H9 (cell line): ENCODE measurements around the gene DSCAM. TPM values are rescaled to one million over a fixed set of nuclear protein-coding genes. Genes with fewer than 3 reads are reported as not detected.

Source experiments
- DNase-seq: peaks from one replicate; pipeline ENCODE4 v3.0.0-alpha.2; 2017
- H2AFZ ChIP-seq: one replicate; pipeline ENCODE4 v1.6.1; 2013; ENCODE audit warnings: mild to moderate bottlenecking, low read length, control low read depth, moderate library complexity
- H2AK5ac ChIP-seq: 2 replicates; pipeline ENCODE4 v1.6.1; 2013; ENCODE audit warnings: low read length, control low read depth, mixed read lengths; ENCODE audit not compliant: insufficient read length
- H2BK120ac ChIP-seq: one replicate; pipeline ENCODE4 v1.6.1; 2013; ENCODE audit warnings: low read depth, mild to moderate bottlenecking, low read length, control low read depth, inconsistent platforms; ENCODE audit not compliant: poor library complexity, severe bottlenecking
- H2BK12ac ChIP-seq: 2 replicates; pipeline ENCODE4 v1.6.1; 2013; ENCODE audit warnings: low read length, control low read depth, mixed read lengths, low read depth; ENCODE audit not compliant: insufficient read length
- H2BK15ac ChIP-seq: 2 replicates; pipeline ENCODE4 v1.6.1; 2013; ENCODE audit warnings: low read depth, low read length, control low read depth
- H2BK20ac ChIP-seq: one replicate; pipeline ENCODE4 v1.6.1; 2013; ENCODE audit warnings: low read depth, mild to moderate bottlenecking, low read length, control low read depth, inconsistent platforms; ENCODE audit not compliant: poor library complexity, severe bottlenecking
- H2BK5ac ChIP-seq: 2 replicates; pipeline ENCODE4 v1.6.1; 2013; ENCODE audit warnings: low read length, control low read depth, mixed read lengths; ENCODE audit not compliant: insufficient read length
- H3K14ac ChIP-seq: 2 replicates; pipeline ENCODE4 v1.6.1; 2013; ENCODE audit warnings: low read length, control low read depth; ENCODE audit not compliant: insufficient read depth
- H3K18ac ChIP-seq: 2 replicates; pipeline ENCODE4 v1.6.1; 2013; ENCODE audit warnings: low read depth, mild to moderate bottlenecking, mixed read lengths, low read length, control low read depth; ENCODE audit not compliant: insufficient read length
- H3K23ac ChIP-seq: 2 replicates; pipeline ENCODE4 v1.6.1; 2013; ENCODE audit warnings: low read length, control low read depth, mixed read lengths, low read depth; ENCODE audit not compliant: insufficient read length
- H3K23me2 ChIP-seq: 2 replicates; pipeline ENCODE4 v1.6.1; 2013; ENCODE audit warnings: low read depth, mild to moderate bottlenecking, mixed read lengths, low read length, control low read depth; ENCODE audit not compliant: insufficient read length, poor library complexity, severe bottlenecking
- H3K27ac ChIP-seq: 2 replicates; pipeline ENCODE4 v1.5.1; 2013; ENCODE audit warnings: low read length, control low read depth, mixed read lengths, low read depth; ENCODE audit not compliant: insufficient read length
- H3K27me3 ChIP-seq: 2 replicates; pipeline ENCODE4 v1.6.1; 2013; ENCODE audit warnings: low read length, control low read depth, inconsistent platforms; ENCODE audit not compliant: insufficient read depth
- H3K4ac ChIP-seq: 2 replicates; pipeline ENCODE4 v1.6.1; 2013; ENCODE audit warnings: low read depth, mild to moderate bottlenecking, control low read depth, inconsistent platforms, low read length, moderate library complexity
- H3K4me1 ChIP-seq: 2 replicates; pipeline ENCODE4 v1.6.1; 2013; ENCODE audit warnings: low read length, control low read depth, inconsistent platforms; ENCODE audit not compliant: insufficient read depth
- H3K4me2 ChIP-seq: 2 replicates; pipeline ENCODE4 v1.6.1; 2013; ENCODE audit warnings: low read length, control low read depth, mixed read lengths; ENCODE audit not compliant: insufficient read length, insufficient read depth
- H3K56ac ChIP-seq: 2 replicates; pipeline ENCODE4 v1.6.1; 2013; ENCODE audit warnings: low read depth, mild to moderate bottlenecking, mixed read lengths, low read length, control low read depth; ENCODE audit not compliant: insufficient read length
- H3K79me1 ChIP-seq: 2 replicates; pipeline ENCODE4 v1.6.1; 2013; ENCODE audit warnings: low read depth, mild to moderate bottlenecking, moderate library complexity, low read length, control low read depth, inconsistent platforms; ENCODE audit not compliant: insufficient read depth, poor library complexity, severe bottlenecking
- H3K79me2 ChIP-seq: 2 replicates; pipeline ENCODE4 v1.6.1; 2013; ENCODE audit warnings: low read length, control low read depth, inconsistent platforms; ENCODE audit not compliant: insufficient read depth
- H3K9ac ChIP-seq: 2 replicates; pipeline ENCODE4 v1.6.1; 2013; ENCODE audit warnings: low read length, control low read depth, mixed read lengths; ENCODE audit not compliant: insufficient read length; ENCODE audit errors: extremely low read depth
- H3K9me3 ChIP-seq: one replicate; pipeline ENCODE4 v1.6.1; 2013; ENCODE audit warnings: low read depth, low read length, inconsistent platforms; ENCODE audit not compliant: control insufficient read depth
- H3T11ph ChIP-seq: one replicate; pipeline ENCODE4 v1.6.1; 2013; ENCODE audit warnings: mild to moderate bottlenecking, low read length, control low read depth, inconsistent platforms
- H4K20me1 ChIP-seq: one replicate; pipeline ENCODE4 v1.6.1; 2013; ENCODE audit not compliant: control insufficient read depth, insufficient read length, insufficient read depth
- H4K5ac ChIP-seq: 2 replicates; pipeline ENCODE4 v1.6.1; 2013; ENCODE audit warnings: low read depth, mild to moderate bottlenecking, mixed read lengths, low read length, control low read depth; ENCODE audit not compliant: insufficient read length
- H4K8ac ChIP-seq: replicated peaks from 2 replicates; pipeline ENCODE4 v1.6.1; 2013; ENCODE audit warnings: low read length, control low read depth, mixed read lengths, low read depth; ENCODE audit not compliant: insufficient read length
- H4K91ac ChIP-seq: 2 replicates; pipeline ENCODE4 v1.6.1; 2013; ENCODE audit warnings: low read depth, mild to moderate bottlenecking, moderate library complexity, mixed read lengths, low read length, control low read depth; ENCODE audit not compliant: insufficient read length
- H3K27ac Mint-ChIP-seq, 3 experiments: 2 replicates in 2 of 3; 3 replicates in 1 of 3; pipeline ENCODE4 v1.8.0; 2020 to 2021; ENCODE audit warnings: mixed read lengths in 3 of 3, mild to moderate bottlenecking in 1 of 3, moderate library complexity in 1 of 3
- H3K27me3 Mint-ChIP-seq: 2 replicates; pipeline ENCODE4 v1.8.0; 2021; ENCODE audit warnings: low read depth, mild to moderate bottlenecking, moderate library complexity, mixed read lengths
- H3K36me3 Mint-ChIP-seq, 3 experiments: 2 replicates in 2 of 3; 3 replicates in 1 of 3; pipeline ENCODE4 v1.8.0; 2020 to 2021; ENCODE audit warnings: low read depth in 3 of 3, mixed read lengths in 3 of 3; ENCODE audit not compliant: insufficient read depth in 1 of 3
- H3K4me1 Mint-ChIP-seq, 2 experiments: 2 replicates each; pipeline ENCODE4 v1.8.0; 2020; ENCODE audit warnings: mixed read lengths in 2 of 2
- H3K4me3 Mint-ChIP-seq, 2 experiments: 2 replicates in 1 of 2; 3 replicates in 1 of 2; pipeline ENCODE4 v1.8.0; 2020 to 2021; ENCODE audit warnings: mild to moderate bottlenecking in 2 of 2, mixed read lengths in 2 of 2, moderate library complexity in 1 of 2
- H3K9me3 Mint-ChIP-seq, 2 experiments: 2 replicates in 1 of 2; 3 replicates in 1 of 2; pipeline ENCODE4 v1.8.0; 2020; ENCODE audit warnings: mild to moderate bottlenecking in 2 of 2, mixed read lengths in 2 of 2, moderate library complexity in 1 of 2
- WGBS: extraction: QIAGEN DNeasy Blood & Tissue Kit; methylation state at CpG from one replicate; pipeline ENCODE4 v1.1.7; 2013; ENCODE audit warnings: missing lambda C conversion rate, low lambda C conversion rate, mixed read lengths; ENCODE audit not compliant: insufficient read length; ENCODE audit errors: extremely low coverage; 5-methylcytosine and 5-hydroxymethylcytosine counted together
- total RNA-seq: library from RNA; stranded (reverse); gene quantifications from 2 replicates; pipeline ENCODE4 v1.2.1, GENCODE V29; 2021
- TF ChIP-seq, protein P1 (sequence below): fragments of 200-600 bp; sonication (generic); conservative IDR thresholded peaks from 3 replicates; pipeline ENCODE4 v1.8.0; 2021; ENCODE audit warnings: antibody characterized with exemption, mild to moderate bottlenecking

Gene DSCAM
- total RNA-seq, 1 experiment from 2014 or later: 0.17 TPM

DNA sequence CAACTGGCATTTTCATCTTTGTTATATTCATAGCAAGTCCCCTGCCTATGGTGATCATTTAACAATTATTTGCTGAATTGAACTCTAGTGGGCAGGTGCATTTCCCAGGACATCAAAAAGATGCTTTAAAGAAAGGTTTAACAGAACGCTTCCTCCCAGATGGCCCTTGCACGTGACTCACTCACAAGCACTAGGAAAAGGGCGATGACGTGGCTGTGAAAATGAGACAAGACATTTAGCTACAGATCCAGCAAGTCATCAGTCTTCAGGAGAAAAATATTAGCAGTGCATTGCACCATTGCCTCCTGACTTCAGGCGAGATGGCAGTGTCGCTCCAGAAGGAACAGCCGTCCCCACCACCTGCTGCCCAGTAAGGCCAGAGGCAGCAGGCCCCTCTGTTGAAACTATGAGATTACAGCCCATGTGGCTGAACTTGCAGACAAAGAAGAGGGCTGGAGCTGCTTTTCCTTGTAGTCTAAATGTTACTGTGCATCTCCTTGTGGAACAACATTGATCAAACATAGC, 37.2 kb downstream of the DSCAM start:
- H2BK5ac ChIP-seq: no peak overlapping the region
- H3K9me3 ChIP-seq: no peaks in the 10 kb centered on the region
- no peak overlapping the region for H2BK12ac ChIP-seq
- H4K8ac ChIP-seq: no peak overlapping the region
- H3K56ac ChIP-seq: no peak overlapping the region
- H3K4ac ChIP-seq: no peak overlapping the region
- Mint-ChIP-seq H3K4me3 (no peak overlapping the region), H3K27me3 (no peaks in the 10 kb centered on the region), H3K4me1 (no peaks in the 10 kb centered on the region), H3K36me3 (no peaks in the 10 kb centered on the region; a peak in 1 of 7 replicates), H3K27ac (no peak overlapping the region), H3K9me3 (peaks cover 0 to 6% of the 10 kb centered on the region in 2 experiments; a peak in 1 of 5 replicates)
- H3T11ph ChIP-seq: no peak overlapping the region
- H4K91ac ChIP-seq: no peak overlapping the region
- H3K4me1 ChIP-seq: no peaks in the 10 kb centered on the region
- no peak overlapping the region for H3K9ac ChIP-seq
- no peak for DNase-seq
- no peaks in the 10 kb centered on the region for H3K79me2 ChIP-seq
- H3K79me1 ChIP-seq: no peaks in the 10 kb centered on the region
- no peak overlapping the region for H3K14ac ChIP-seq
- H4K20me1 ChIP-seq: no peaks in the 10 kb centered on the region
- H2AK5ac ChIP-seq: no peak overlapping the region
- no peak overlapping the region for H2BK20ac ChIP-seq
- no peak overlapping the region for H3K18ac ChIP-seq
- no CpG with 5 or more reads among the region's 7 CpGs for WGBS
- H3K23me2 ChIP-seq: no peaks in the 10 kb centered on the region
- no peak overlapping the region for H3K27ac ChIP-seq
- TF ChIP-seq, protein P1, sequence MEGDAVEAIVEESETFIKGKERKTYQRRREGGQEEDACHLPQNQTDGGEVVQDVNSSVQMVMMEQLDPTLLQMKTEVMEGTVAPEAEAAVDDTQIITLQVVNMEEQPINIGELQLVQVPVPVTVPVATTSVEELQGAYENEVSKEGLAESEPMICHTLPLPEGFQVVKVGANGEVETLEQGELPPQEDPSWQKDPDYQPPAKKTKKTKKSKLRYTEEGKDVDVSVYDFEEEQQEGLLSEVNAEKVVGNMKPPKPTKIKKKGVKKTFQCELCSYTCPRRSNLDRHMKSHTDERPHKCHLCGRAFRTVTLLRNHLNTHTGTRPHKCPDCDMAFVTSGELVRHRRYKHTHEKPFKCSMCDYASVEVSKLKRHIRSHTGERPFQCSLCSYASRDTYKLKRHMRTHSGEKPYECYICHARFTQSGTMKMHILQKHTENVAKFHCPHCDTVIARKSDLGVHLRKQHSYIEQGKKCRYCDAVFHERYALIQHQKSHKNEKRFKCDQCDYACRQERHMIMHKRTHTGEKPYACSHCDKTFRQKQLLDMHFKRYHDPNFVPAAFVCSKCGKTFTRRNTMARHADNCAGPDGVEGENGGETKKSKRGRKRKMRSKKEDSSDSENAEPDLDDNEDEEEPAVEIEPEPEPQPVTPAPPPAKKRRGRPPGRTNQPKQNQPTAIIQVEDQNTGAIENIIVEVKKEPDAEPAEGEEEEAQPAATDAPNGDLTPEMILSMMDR: no peak
- no peak overlapping the region for H2BK120ac ChIP-seq
- H3K4me2 ChIP-seq: no peak overlapping the region
- H4K5ac ChIP-seq: no peak overlapping the region
- H2AFZ ChIP-seq: no peak overlapping the region
- H3K27me3 ChIP-seq: no peaks in the 10 kb centered on the region
- no peak overlapping the region for H3K23ac ChIP-seq
- H2BK15ac ChIP-seq: no peak overlapping the region
